HG03439 (cell line): Measurements from ENCODE around the gene MAP7D2.
"Not testable (repeated sequence)": the region's sequence is repeated elsewhere in the genome, so short reads cannot be mapped to it uniquely, and the experiment has no call there.

Experiments
- ATAC-seq: cut with Tn5 transposase; IDR thresholded peaks from one replicate; pipeline ENCODE4 v1.9.1; 2021; ENCODE audit warnings: mild to moderate bottlenecking, moderate library complexity; ENCODE audit not compliant: unreplicated experiment

The MAP7D2 gene

GRCh38 chrX:20116577-20117240 is at the start of gene MAP7D2:
Gene MAP7D2, minus strand, starts transcription at chrX:20116907. Its CDS starts 28 bp downstream, at chrX:20116879.
- ATAC-seq = no peak

- ATAC-seq = not testable (repeated sequence)
These were observed 45.8 kb upstream of the MAP7D2 start for GRCh38 chrX:20162516-20162915.

GRCh38 chrX:20159797-20160385 is 43.2 kb upstream of the MAP7D2 start:
- ATAC-seq = no peak

- no peak for ATAC-seq
These were observed 35.0 kb upstream of the MAP7D2 start for GRCh38 chrX:20151689-20152088.

- ATAC-seq = no peak
These were observed 32.6 kb upstream of the MAP7D2 start for GRCh38 chrX:20149326-20149725.

GRCh38 chrX:20147561-20147960 is 30.9 kb upstream of the MAP7D2 start:
- no peak for ATAC-seq

- ATAC-seq = no peak
These were observed 27.8 kb upstream of the MAP7D2 start for GRCh38 chrX:20144491-20144890.

GRCh38 chrX:20143561-20143960 is 26.9 kb upstream of the MAP7D2 start:
- no peak for ATAC-seq

GRCh38 chrX:20143111-20143510 is 26.4 kb upstream of the MAP7D2 start:
- no peak for ATAC-seq

GRCh38 chrX:20141281-20142220 is 24.8 kb upstream of the MAP7D2 start, which contains the start of gene EIF1AX:
Gene EIF1AX, minus strand, starts transcription at chrX:20141838. Its CDS starts 198 bp downstream, at chrX:20141640.
- ATAC-seq = peak; percentile 98

GRCh38 chrX:20140420-20140819 is 23.7 kb upstream of the MAP7D2 start:
- ATAC-seq = no peak

GRCh38 chrX:20139966-20140365 is 23.3 kb upstream of the MAP7D2 start:
- no peak for ATAC-seq

- ATAC-seq = no peak
These were observed 19.2 kb upstream of the MAP7D2 start for GRCh38 chrX:20135944-20136343.

GRCh38 chrX:20132666-20133065 is 16.0 kb upstream of the MAP7D2 start:
- ATAC-seq = no peak

GRCh38 chrX:20130357-20130756 is 13.7 kb upstream of the MAP7D2 start:
- ATAC-seq = no peak

GRCh38 chrX:20129547-20129946 is 12.8 kb upstream of the MAP7D2 start:
- ATAC-seq = no peak

- ATAC-seq = no peak
These were observed 12.0 kb upstream of the MAP7D2 start for GRCh38 chrX:20128670-20129069.

GRCh38 chrX:20127440-20127839 is 10.7 kb upstream of the MAP7D2 start:
- ATAC-seq = not testable (repeated sequence)

GRCh38 chrX:20126833-20127232 is 10.1 kb upstream of the MAP7D2 start:
- peak; percentile 60 for ATAC-seq

GRCh38 chrX:20124964-20125363 is 8.3 kb upstream of the MAP7D2 start:
- no peak for ATAC-seq

GRCh38 chrX:20118065-20118824 is 1.5 kb upstream of the MAP7D2 start:
- ATAC-seq = no peak
